Adrenal gland (tissue), 5 donors: Measurements from ENCODE around the gene MAP3K8.

Source experiments
- CTCF ChIP-seq, 6 experiments: fragments of 450-650 bp in 4 of 6; fragments of 200-600 bp in 2 of 6; sonication (generic) in 1 of 6; IDR thresholded peaks; 1 replicate in 5 of 6; 2 replicates in 1 of 6; pipeline versions ENCODE4 v1.5.1 to v1.8.0; 2016 to 2021; ENCODE audit warnings: antibody characterized with exemption in 6 of 6, mild to moderate bottlenecking in 2 of 6, moderate library complexity in 1 of 6
- POLR2A ChIP-seq, 2 donors: fragments of 450-650 bp; IDR thresholded peaks; one replicate each; pipeline ENCODE4 v1.6.1; 2017; ENCODE audit warnings: antibody characterized with exemption in 2 of 2, mild to moderate bottlenecking in 2 of 2, moderate library complexity in 1 of 2
- donor health status: DM: no; HTN: no; CAD: no.

GRCh38 chr10:30425336-30426075 is 8.5 kb upstream of the MAP3K8 start:
- TF ChIP-seq CTCF (IDR thresholded peaks at IDR 0.05): no peak
- no peak for TF ChIP-seq POLR2A (IDR thresholded peaks at IDR 0.05)
